RWPE1 (cell line): Measurements from ENCODE around the gene C10orf90.
A peak's percentile ranks its signal among the peaks of the same experiment; 100 is the strongest.

Experiments
- CTCF ChIA-PET: fragments of 350-600 bp; sonication (Branson Sonifier 250); formaldehyde crosslinking; extraction: SDS; loops from one replicate; lab custom pipeline; 2021; lab: Yijun Ruan, JAX
- POLR2A ChIA-PET: fragments of 400-600 bp; formaldehyde crosslinking; extraction: SDS; loops from one replicate; lab custom pipeline; 2020; ENCODE audit warnings: antibody characterized with exemption; ENCODE audit not compliant: low non-redundant PET; lab: Yijun Ruan, JAX
- DNase-seq: peaks from one replicate; pipeline ENCODE4 v3.0.0; 2012; ENCODE audit warnings: low spot score
- H3K27ac ChIP-seq: fragments of 450-650 bp; 2 replicates; pipeline ENCODE4 v1.5.1; 2017
- TF ChIP-seq, protein P1 (sequence below): fragments of 450-650 bp; conservative IDR thresholded peaks from 2 replicates; pipeline ENCODE4 v1.5.1; 2017; ENCODE audit warnings: low read depth, mild to moderate bottlenecking

The C10orf90 gene

GRCh38 chr10:126528315-126528835 lies 142.1 kb downstream of the C10orf90 start:
- ChIA-PET POLR2A (no interaction called here), CTCF (no interaction called here)
- TF ChIP-seq, protein P1, sequence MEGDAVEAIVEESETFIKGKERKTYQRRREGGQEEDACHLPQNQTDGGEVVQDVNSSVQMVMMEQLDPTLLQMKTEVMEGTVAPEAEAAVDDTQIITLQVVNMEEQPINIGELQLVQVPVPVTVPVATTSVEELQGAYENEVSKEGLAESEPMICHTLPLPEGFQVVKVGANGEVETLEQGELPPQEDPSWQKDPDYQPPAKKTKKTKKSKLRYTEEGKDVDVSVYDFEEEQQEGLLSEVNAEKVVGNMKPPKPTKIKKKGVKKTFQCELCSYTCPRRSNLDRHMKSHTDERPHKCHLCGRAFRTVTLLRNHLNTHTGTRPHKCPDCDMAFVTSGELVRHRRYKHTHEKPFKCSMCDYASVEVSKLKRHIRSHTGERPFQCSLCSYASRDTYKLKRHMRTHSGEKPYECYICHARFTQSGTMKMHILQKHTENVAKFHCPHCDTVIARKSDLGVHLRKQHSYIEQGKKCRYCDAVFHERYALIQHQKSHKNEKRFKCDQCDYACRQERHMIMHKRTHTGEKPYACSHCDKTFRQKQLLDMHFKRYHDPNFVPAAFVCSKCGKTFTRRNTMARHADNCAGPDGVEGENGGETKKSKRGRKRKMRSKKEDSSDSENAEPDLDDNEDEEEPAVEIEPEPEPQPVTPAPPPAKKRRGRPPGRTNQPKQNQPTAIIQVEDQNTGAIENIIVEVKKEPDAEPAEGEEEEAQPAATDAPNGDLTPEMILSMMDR, result no peak
- no peak overlapping the region for H3K27ac ChIP-seq
- no peak for DNase-seq

- ChIA-PET POLR2A (no interaction called here), CTCF (no interaction called here)
- TF ChIP-seq, protein P1, result no peak
- H3K27ac ChIP-seq, result no peak overlapping the region
- DNase-seq, result no peak
Measured at GRCh38 chr10:126527645-126528314, 142.7 kb downstream of the C10orf90 start.

DNA sequence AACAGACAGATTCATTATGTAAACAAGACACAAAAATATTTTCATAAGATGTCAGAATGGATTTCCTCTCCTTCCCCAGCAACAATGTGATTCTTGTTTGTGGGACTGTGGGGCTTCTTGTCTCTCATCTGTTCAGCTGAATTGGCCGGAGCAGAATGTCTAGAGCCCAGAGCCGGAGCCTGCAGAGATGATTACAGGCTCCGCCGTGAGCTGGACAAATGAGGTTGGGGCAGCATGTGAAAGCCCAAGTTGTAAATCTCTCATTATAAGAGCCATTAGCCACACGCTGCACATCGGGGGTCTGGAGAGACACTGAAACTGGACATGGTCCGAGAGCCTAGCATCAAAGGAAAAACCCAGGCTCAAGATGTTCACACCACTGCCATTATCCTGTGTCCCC lies 145.2 kb downstream of the C10orf90 start:
- no peak overlapping the region for H3K27ac ChIP-seq
- ChIA-PET CTCF (no interaction called here), POLR2A (no interaction called here)
- TF ChIP-seq, protein P1, result no peak
- DNase-seq, result no peak

DNA sequence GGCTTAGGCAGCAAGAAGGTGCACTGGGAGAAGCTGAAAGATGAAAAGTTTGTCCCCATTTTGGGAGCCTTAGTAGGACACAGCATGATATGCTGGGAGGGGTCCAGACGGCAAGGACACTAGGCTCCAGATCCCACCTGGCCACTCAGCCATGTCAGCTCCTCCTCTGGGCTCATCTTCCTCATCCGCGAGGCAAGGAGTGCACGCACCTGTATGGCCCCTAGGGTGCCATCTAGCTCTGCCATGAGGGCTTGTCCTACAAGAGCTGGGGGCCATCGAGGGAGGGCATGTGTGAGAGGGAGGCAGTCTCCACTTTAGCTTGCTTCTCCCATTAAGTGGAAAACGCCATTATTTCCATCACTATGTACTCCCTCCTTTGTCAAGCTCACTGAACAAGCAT lies 146.0 kb downstream of the C10orf90 start:
- ChIA-PET CTCF (no interaction called here), POLR2A (no interaction called here)
- no peak overlapping the region for H3K27ac ChIP-seq
- TF ChIP-seq, protein P1, result no peak
- no peak for DNase-seq

DNA sequence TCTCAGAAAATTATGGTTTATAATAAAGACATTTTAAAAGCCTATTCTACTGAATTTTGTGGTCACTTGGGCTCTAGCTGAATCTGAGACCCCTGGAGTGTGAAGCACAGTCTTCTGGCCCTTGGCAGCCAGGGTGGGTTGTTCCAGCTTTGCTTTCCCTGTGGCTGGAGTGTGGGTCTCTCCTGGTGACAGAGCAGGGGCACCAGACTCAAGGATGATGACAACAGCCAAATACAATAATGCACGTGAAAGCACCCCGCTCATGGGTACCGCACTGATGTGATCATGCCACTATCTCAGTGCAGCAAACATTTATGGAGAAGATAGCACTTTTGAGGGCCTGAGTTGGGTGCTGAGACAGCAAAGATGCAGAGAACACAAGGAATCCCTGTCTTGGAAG lies 147.4 kb downstream of the C10orf90 start:
- ChIA-PET POLR2A (no interaction called here), CTCF (no interaction called here)
- TF ChIP-seq, protein P1, result no peak
- no peak overlapping the region for H3K27ac ChIP-seq
- no peak for DNase-seq

DNA sequence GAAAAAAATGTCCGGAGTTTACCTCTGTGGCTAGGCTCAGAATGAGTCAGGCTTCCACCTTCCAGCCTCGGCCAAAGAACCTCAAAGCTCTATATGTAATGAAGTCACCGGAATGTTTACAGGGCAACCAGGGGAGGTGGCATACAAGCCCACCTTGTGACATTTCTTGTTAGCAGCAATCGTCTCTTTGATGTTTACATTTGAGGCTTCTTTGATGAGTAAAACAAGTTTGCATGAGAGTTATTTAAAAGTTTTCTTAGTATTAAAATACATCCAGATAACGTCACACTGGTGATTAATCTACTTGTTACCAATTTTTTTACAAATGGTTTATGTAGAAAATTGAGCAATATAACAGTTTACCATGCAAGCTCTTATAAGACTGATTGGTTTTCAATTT lies 149.1 kb downstream of the C10orf90 start:
- POLR2A ChIA-PET, result no interaction called here
- TF ChIP-seq, protein P1, result no peak
- H3K27ac ChIP-seq, result no peak overlapping the region
- peak; percentile 23 for DNase-seq
- CTCF ChIA-PET, result interaction anchor here (0.6 kb wide), 2 partner anchors 78 to 132 kb away, joined by 3 read pairs; no protein-coding TSS in a partner anchor
